C4-2B (cell line): ENCODE data around the gene EFCAB5.

Experiments used
- CTCF ChIP-seq: fragments of 450-650 bp; conservative IDR thresholded peaks from 2 replicates; pipeline ENCODE4 v1.5.1; 2017; ENCODE audit warnings: mild to moderate bottlenecking
- ZFX ChIP-seq: fragments of 450-650 bp; IDR thresholded peaks from 2 replicates; pipeline ENCODE4 v1.6.1; 2017

- TF ChIP-seq CTCF = no peak
- TF ChIP-seq ZFX = no peak
These were observed 3.8 kb downstream of the EFCAB5 start for GRCh38 chr17:29945281-29945680.
